SK-N-SH (cell line): ENCODE measurements around the gene THYN1. TPM values are rescaled to one million over a fixed set of nuclear protein-coding genes. Genes with fewer than 3 reads are reported as not detected.
A peak's percentile ranks its signal among the peaks of the same experiment; 100 is the strongest.

Experiments
- CTCF ChIA-PET: fragments of 300-600, 350-600 bp; formaldehyde crosslinking; extraction: SDS; loops from one replicate; lab custom pipeline; 2021; lab: Yijun Ruan, JAX
- POLR2A ChIA-PET: fragments of 350-600 bp; sonication (Branson Sonifier 250); formaldehyde crosslinking; extraction: SDS; loops from one replicate; lab custom pipeline; 2020; ENCODE audit warnings: antibody characterized with exemption, inconsistent platforms; lab: Yijun Ruan, JAX
- DNase-seq: peaks from one replicate; pipeline ENCODE4 v3.0.0; 2012
- H2AFZ ChIP-seq: fragments of 200-600 bp; sonication (generic); 2 replicates; pipeline ENCODE4 v1.8.1; 2016; ENCODE audit warnings: antibody characterized with exemption, mild to moderate bottlenecking, low read depth
- H3F3A ChIP-seq: fragments of 200-600 bp; sonication (generic); replicated peaks from 2 replicates; pipeline ENCODE3; 2016; ENCODE audit warnings: antibody characterized with exemption, mild to moderate bottlenecking; ENCODE audit not compliant: insufficient read depth
- H3K27ac ChIP-seq, 2 experiments: fragments of 200-500 bp in 1 of 2; fragments of 200-600 bp in 1 of 2; sonication (Bioruptor generic) in 1 of 2; sonication (generic), shearing (Covaris generic) in 1 of 2; 2 replicates each; pipeline versions ENCODE4 v1.5.1 to v1.6.1; 2014 to 2016; ENCODE audit warnings: low read depth in 2 of 2, inconsistent platforms in 1 of 2, low read length in 1 of 2, mild to moderate bottlenecking in 1 of 2, mixed read lengths in 1 of 2
- H3K27me3 ChIP-seq: fragments of 200-600 bp; sonication (generic), shearing (Covaris generic); 2 replicates; pipeline ENCODE4 v1.6.1; 2016; ENCODE audit warnings: mixed run types; ENCODE audit not compliant: insufficient read depth
- H3K36me3 ChIP-seq, 2 experiments: fragments of 200-500 bp in 1 of 2; fragments of 200-600 bp in 1 of 2; sonication (Bioruptor generic) in 1 of 2; sonication (generic) in 1 of 2; replicated peaks in 1 of 2; 2 replicates each; pipeline versions ENCODE3 to v1.5.1; 2014 to 2016; ENCODE audit warnings: low read length in 1 of 2, mild to moderate bottlenecking in 1 of 2; ENCODE audit not compliant: insufficient read depth in 2 of 2, control insufficient read depth in 1 of 2
- H3K4me1 ChIP-seq, 2 experiments: fragments of 200-500 bp in 1 of 2; fragments of 200-600 bp in 1 of 2; sonication (Bioruptor generic) in 1 of 2; sonication (generic), shearing (Covaris generic) in 1 of 2; 2 replicates each; pipeline versions ENCODE4 v1.5.1 to v1.6.1; 2014 to 2016; ENCODE audit warnings: low read depth in 1 of 2, low read length in 1 of 2, mixed run types in 1 of 2; ENCODE audit not compliant: insufficient read depth in 2 of 2, control insufficient read depth in 1 of 2
- H3K4me2 ChIP-seq: fragments of 200-600 bp; sonication (generic), shearing (Covaris generic); 2 replicates; pipeline ENCODE4 v1.6.1; 2017; ENCODE audit warnings: mixed run types
- H3K4me3 ChIP-seq, 2 experiments: fragments of 200-500 bp in 1 of 2; fragments of 200-600 bp in 1 of 2; sonication (Bioruptor generic) in 1 of 2; sonication (generic), shearing (Covaris generic) in 1 of 2; 2 replicates each; pipeline versions ENCODE4 v1.5.1 to v1.8.1; 2014 to 2016; ENCODE audit warnings: low read depth in 2 of 2, inconsistent platforms in 1 of 2, low read length in 1 of 2, mild to moderate bottlenecking in 1 of 2, mixed read lengths in 1 of 2, moderate library complexity in 1 of 2
- H3K79me2 ChIP-seq: fragments of 200-600 bp; sonication (generic); 2 replicates; pipeline ENCODE4 v1.8.1; 2017; ENCODE audit warnings: mild to moderate bottlenecking; ENCODE audit not compliant: insufficient read depth
- H3K9ac ChIP-seq: fragments of 200-600 bp; sonication (generic); 2 replicates; pipeline ENCODE4 v1.6.1; 2017; ENCODE audit warnings: mixed run types
- H3K9me2 ChIP-seq: fragments of 200-600 bp; sonication (generic); 2 replicates; pipeline ENCODE4 v1.6.1; 2017; ENCODE audit warnings: mixed run types
- H3K9me3 ChIP-seq: fragments of 200-600 bp; sonication (generic); 2 replicates; pipeline ENCODE4 v1.6.1; 2017; ENCODE audit warnings: mixed run types, mild to moderate bottlenecking, moderate library complexity
- H4K20me1 ChIP-seq: fragments of 200-600 bp; sonication (generic); 2 replicates; pipeline ENCODE4 v1.6.1; 2017; ENCODE audit warnings: mild to moderate bottlenecking, mixed run types; ENCODE audit not compliant: insufficient read depth
- CHD2 ChIP-seq: fragments of 150-350 bp; IDR thresholded peaks from 2 replicates; pipeline ENCODE4 v1.6.1; 2018; ENCODE audit warnings: low read length; ENCODE audit not compliant: partially characterized antibody
- FOSL2 ChIP-seq: IDR thresholded peaks from 2 replicates; pipeline ENCODE4 v1.4.0; 2012; ENCODE audit warnings: low read depth, mild to moderate bottlenecking, moderate library complexity, borderline replicate concordance
- FOXJ3 ChIP-seq: sonication (generic); formaldehyde crosslinking; IDR thresholded peaks from 2 replicates; pipeline ENCODE4 v1.5.1; 2020; ENCODE audit warnings: mild to moderate bottlenecking, missing genetic modification reagents
- FOXM1 ChIP-seq: IDR thresholded peaks from 2 replicates; pipeline ENCODE4 v1.4.0; 2012; ENCODE audit warnings: low read depth, mild to moderate bottlenecking
- GABPA ChIP-seq: IDR thresholded peaks from 2 replicates; pipeline ENCODE4 v1.4.0; 2012; ENCODE audit warnings: low read depth, mild to moderate bottlenecking
- IRF3 ChIP-seq: fragments of 150-350 bp; IDR thresholded peaks from 2 replicates; pipeline ENCODE4 v1.6.1; 2016; ENCODE audit warnings: mild to moderate bottlenecking, low read depth, low read length
- JUND ChIP-seq: IDR thresholded peaks from 2 replicates; pipeline ENCODE4 v1.4.0; 2012
- MEF2A ChIP-seq: IDR thresholded peaks from 2 replicates; pipeline ENCODE4 v1.4.0; 2012; ENCODE audit warnings: low read depth, borderline replicate concordance
- NFIC ChIP-seq: IDR thresholded peaks from 2 replicates; pipeline ENCODE4 v1.4.0; 2012; ENCODE audit warnings: borderline replicate concordance
- NRF1 ChIP-seq: IDR thresholded peaks from 2 replicates; pipeline ENCODE4 v1.6.1; 2012; ENCODE audit warnings: low read depth, mild to moderate bottlenecking, low read length
- RAD21 ChIP-seq: IDR thresholded peaks from 2 replicates; pipeline ENCODE4 v1.6.1; 2012; ENCODE audit warnings: mild to moderate bottlenecking, low read length
- RCOR1 ChIP-seq: fragments of 150-350 bp; IDR thresholded peaks from 2 replicates; pipeline ENCODE4 v1.6.1; 2017; ENCODE audit warnings: antibody characterized with exemption, low read length
- RXRA ChIP-seq: IDR thresholded peaks from 2 replicates; pipeline ENCODE4 v1.4.0; 2012; ENCODE audit warnings: low read depth, mild to moderate bottlenecking, borderline replicate concordance
- SMC3 ChIP-seq: IDR thresholded peaks from 2 replicates; pipeline ENCODE4 v1.6.1; 2012; ENCODE audit warnings: low read depth, low read length, improper control_type of control experiment
- TEAD4 ChIP-seq: IDR thresholded peaks from 2 replicates; pipeline ENCODE4 v1.4.0; 2012; ENCODE audit warnings: mild to moderate bottlenecking, borderline replicate concordance; ENCODE audit not compliant: insufficient read depth
- USF2 ChIP-seq: fragments of 150-350 bp; IDR thresholded peaks from 2 replicates; pipeline ENCODE4 v1.6.1; 2017; ENCODE audit warnings: antibody characterized with exemption, low read length, low read depth, borderline replicate concordance
- WGBS: methylation state at CpG from one replicate; pipeline ENCODE4 v1.1.6; 2017; ENCODE audit warnings: low lambda C conversion rate; 5-methylcytosine and 5-hydroxymethylcytosine counted together
- polyA plus RNA-seq, 3 experiments: library from polyadenylated mRNA; depleted of rRNA; stranded (reverse); fragments of >200 nt; gene quantifications; 2 replicates each; pipeline ENCODE4 v1.2.3, GENCODE V29; 2012
- TF ChIP-seq, protein P1 (sequence below): IDR thresholded peaks from 2 replicates; pipeline ENCODE4 v1.6.1; 2012; ENCODE audit warnings: mild to moderate bottlenecking, low read depth, low read length, moderate library complexity
- TF ChIP-seq, protein P2 (sequence below): fragments of 200-600 bp; sonication (generic); IDR thresholded peaks from 2 replicates; pipeline ENCODE4 v1.6.1; 2017; ENCODE audit warnings: antibody characterized with exemption, mild to moderate bottlenecking, moderate library complexity

Gene THYN1
- polyA plus RNA-seq, 1 of the 3 experiments (the other 2 are of a cell fraction) = 61.8 TPM

DNA sequence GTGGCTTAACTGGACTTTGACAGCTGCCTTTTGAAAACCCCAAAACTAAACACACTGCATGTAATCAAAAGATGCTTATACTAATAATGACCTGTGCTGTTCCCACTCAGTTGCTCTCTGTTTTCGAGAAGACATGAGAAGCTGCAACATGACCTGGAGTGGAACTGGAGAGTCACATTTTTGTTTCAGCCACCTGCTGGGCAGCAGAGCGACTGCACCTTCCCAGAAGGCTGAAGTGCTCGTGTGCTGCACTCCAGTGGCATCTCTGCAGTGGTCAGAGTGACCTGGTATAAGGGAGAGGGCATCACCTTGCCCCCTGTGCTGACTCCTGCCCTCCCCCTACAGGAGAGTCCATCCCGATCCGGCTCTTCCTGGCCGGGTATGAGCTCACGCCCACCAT, 8.6 kb downstream of the THYN1 start:
- Histone ChIP-seq H3K9me3 (no peaks in the 10 kb centered on the region), H3K4me2 (no peak overlapping the region), H4K20me1 (no peaks in the 10 kb centered on the region), H3K4me1 (no peaks in the 10 kb centered on the region; a peak in 1 of 4 replicates), H3K9ac (no peak overlapping the region), H3K36me3 (peaks cover 40 to 93% of the 10 kb centered on the region in 2 experiments), H3K27me3 (no peaks in the 10 kb centered on the region), H2AFZ (no peak overlapping the region), H3K4me3 (no peak overlapping the region), H3F3A (no peaks in the 10 kb centered on the region), H3K27ac (no peak overlapping the region), H3K9me2 (no peaks in the 10 kb centered on the region), H3K79me2 (no peaks in the 10 kb centered on the region)
- DNase-seq = peak; percentile 59
- 67% methylated on average over 4 of the region's 7 CpGs for WGBS
- CTCF ChIA-PET = interaction anchor here (0.5 to 3.2 kb wide), 14 partner anchors 10 to 194 kb away, joined by 3 to 14 read pairs (median 4); partner anchors contain the start of genes ACAD8, NCAPD3, THYN1 and VPS26B
- POLR2A ChIA-PET = no interaction called here
- TF ChIP-seq, protein P1, sequence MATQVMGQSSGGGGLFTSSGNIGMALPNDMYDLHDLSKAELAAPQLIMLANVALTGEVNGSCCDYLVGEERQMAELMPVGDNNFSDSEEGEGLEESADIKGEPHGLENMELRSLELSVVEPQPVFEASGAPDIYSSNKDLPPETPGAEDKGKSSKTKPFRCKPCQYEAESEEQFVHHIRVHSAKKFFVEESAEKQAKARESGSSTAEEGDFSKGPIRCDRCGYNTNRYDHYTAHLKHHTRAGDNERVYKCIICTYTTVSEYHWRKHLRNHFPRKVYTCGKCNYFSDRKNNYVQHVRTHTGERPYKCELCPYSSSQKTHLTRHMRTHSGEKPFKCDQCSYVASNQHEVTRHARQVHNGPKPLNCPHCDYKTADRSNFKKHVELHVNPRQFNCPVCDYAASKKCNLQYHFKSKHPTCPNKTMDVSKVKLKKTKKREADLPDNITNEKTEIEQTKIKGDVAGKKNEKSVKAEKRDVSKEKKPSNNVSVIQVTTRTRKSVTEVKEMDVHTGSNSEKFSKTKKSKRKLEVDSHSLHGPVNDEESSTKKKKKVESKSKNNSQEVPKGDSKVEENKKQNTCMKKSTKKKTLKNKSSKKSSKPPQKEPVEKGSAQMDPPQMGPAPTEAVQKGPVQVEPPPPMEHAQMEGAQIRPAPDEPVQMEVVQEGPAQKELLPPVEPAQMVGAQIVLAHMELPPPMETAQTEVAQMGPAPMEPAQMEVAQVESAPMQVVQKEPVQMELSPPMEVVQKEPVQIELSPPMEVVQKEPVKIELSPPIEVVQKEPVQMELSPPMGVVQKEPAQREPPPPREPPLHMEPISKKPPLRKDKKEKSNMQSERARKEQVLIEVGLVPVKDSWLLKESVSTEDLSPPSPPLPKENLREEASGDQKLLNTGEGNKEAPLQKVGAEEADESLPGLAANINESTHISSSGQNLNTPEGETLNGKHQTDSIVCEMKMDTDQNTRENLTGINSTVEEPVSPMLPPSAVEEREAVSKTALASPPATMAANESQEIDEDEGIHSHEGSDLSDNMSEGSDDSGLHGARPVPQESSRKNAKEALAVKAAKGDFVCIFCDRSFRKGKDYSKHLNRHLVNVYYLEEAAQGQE = no peak
- TF ChIP-seq RXRA (no peak), FOXJ3 (no peak), RCOR1 (no peak), RAD21 (peak; percentile 67), CHD2 (no peak), FOSL2 (no peak), IRF3 (no peak), MEF2A (no peak), NFIC (no peak), FOXM1 (no peak), JUND (no peak), GABPA (no peak), TEAD4 (no peak), USF2 (no peak), SMC3 (peak; percentile 57), NRF1 (no peak)
- TF ChIP-seq, protein P2, sequence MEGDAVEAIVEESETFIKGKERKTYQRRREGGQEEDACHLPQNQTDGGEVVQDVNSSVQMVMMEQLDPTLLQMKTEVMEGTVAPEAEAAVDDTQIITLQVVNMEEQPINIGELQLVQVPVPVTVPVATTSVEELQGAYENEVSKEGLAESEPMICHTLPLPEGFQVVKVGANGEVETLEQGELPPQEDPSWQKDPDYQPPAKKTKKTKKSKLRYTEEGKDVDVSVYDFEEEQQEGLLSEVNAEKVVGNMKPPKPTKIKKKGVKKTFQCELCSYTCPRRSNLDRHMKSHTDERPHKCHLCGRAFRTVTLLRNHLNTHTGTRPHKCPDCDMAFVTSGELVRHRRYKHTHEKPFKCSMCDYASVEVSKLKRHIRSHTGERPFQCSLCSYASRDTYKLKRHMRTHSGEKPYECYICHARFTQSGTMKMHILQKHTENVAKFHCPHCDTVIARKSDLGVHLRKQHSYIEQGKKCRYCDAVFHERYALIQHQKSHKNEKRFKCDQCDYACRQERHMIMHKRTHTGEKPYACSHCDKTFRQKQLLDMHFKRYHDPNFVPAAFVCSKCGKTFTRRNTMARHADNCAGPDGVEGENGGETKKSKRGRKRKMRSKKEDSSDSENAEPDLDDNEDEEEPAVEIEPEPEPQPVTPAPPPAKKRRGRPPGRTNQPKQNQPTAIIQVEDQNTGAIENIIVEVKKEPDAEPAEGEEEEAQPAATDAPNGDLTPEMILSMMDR = peak; percentile 58
